ENCODE measurements around the gene FMO4.

DNA sequence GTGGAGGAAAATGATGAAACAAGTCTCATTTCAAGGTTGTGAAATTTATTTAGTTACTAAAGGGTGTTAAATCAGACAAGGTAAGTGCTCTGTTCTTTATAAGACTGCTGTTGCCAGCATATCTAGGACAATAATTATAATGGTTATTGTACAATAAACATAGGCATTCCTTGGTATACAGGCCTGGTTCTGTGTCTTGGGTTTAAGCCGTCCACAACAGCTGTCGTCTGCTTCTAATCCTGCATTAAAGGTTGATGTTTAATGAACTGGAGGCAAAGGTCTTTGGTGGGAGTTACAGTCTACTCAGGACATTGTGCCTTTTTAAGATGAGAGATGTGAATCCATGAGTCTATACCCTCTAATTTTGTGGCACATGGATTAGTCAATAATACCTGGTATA is 23.4 kb upstream of the FMO4 start:
- no peak for TF ChIP-seq POLR2A (IDR thresholded peaks at IDR 0.05)
- TF ChIP-seq, protein P1, sequence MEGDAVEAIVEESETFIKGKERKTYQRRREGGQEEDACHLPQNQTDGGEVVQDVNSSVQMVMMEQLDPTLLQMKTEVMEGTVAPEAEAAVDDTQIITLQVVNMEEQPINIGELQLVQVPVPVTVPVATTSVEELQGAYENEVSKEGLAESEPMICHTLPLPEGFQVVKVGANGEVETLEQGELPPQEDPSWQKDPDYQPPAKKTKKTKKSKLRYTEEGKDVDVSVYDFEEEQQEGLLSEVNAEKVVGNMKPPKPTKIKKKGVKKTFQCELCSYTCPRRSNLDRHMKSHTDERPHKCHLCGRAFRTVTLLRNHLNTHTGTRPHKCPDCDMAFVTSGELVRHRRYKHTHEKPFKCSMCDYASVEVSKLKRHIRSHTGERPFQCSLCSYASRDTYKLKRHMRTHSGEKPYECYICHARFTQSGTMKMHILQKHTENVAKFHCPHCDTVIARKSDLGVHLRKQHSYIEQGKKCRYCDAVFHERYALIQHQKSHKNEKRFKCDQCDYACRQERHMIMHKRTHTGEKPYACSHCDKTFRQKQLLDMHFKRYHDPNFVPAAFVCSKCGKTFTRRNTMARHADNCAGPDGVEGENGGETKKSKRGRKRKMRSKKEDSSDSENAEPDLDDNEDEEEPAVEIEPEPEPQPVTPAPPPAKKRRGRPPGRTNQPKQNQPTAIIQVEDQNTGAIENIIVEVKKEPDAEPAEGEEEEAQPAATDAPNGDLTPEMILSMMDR (IDR thresholded peaks at IDR 0.05), result no peak
